IPS-NIHi7 (cell line): Measurements from ENCODE around the gene SPTBN1.

ENCODE experiments used
- DNase-seq: peaks from one replicate; pipeline ENCODE4 v3.0.0; 2012; ENCODE audit warnings: mixed read lengths; ENCODE audit errors: extremely low spot score

Gene SPTBN1

DNA sequence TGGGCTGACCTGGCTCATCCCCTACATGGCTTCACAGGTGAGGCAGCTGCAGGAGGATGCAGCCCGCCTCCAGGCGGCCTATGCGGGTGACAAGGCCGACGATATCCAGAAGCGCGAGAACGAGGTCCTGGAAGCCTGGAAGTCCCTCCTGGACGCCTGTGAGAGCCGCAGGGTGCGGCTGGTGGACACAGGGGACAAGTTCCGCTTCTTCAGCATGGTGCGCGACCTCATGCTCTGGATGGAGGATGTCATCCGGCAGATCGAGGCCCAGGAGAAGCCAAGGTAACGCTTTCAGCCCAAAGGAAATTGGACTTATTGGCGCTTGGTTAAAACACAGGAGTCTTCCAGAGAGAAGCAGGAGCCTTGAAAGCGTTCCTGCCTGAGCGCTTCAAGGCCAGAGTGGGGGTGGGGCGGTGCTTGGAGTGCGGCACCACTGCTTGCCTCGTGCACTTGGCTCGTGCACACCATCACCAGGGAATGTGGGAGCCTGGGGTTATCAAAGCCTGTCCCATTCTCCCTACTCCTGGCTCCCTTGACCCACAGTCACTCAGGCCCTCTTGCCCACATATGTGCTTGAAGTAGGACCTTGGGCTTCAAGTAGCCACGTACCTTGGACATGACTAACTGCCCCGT is 197.6 kb downstream of the SPTBN1 start:
- DNase-seq: no peak

DNA sequence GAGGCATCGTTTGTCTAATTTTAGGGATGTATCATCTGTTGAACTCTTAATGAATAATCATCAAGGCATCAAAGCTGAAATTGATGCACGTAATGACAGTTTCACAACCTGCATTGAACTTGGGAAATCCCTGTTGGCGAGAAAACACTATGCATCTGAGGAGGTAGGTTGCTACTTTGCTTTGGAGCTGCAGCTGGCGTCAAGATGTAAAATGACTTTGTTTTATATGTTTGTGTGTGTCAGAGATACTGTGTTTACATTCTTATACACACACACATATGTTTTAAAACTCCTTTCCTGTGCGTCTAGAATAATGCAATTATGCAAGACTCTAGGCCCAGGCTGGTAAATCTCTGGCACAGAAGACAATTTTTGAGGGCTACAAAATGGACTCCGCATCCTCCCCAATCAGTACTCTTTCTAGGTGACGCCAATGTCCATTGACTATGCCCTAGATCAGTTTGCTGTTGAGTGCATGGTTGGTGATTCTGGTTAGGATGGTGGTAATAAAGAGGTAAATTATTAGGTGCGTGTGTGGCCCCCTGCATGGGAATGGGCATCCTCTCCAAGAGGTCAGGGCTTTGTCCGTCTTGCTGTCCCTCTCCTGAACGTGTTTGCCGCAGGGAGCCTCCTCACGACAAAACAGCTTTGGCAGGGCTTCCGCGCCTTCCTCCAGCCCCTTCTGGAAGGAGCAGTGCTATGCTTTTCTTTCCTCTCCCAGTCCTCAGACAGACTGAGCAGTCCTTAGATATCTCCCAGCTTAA is 199.1 kb downstream of the SPTBN1 start:
- DNase-seq: no peak

DNA sequence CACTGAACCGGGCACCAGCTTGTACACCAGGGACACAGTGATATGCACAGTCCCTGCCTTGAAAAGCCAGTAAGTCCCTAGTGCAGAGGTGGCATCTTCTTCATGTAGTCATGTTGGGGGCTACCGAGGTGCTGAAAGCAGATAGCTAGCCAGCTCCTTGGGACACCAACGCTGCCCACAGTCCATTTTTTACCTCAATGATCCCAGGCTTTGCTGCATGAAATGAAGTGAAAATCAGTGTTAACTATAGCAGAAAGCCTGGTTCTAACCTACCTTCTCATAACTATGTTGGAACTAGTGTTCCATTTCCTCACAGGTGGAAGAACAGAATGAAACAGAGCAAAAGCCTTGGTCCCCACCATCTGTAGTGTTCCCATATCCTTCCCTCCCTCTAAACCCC is 200.7 kb downstream of the SPTBN1 start:
- no peak for DNase-seq

DNA sequence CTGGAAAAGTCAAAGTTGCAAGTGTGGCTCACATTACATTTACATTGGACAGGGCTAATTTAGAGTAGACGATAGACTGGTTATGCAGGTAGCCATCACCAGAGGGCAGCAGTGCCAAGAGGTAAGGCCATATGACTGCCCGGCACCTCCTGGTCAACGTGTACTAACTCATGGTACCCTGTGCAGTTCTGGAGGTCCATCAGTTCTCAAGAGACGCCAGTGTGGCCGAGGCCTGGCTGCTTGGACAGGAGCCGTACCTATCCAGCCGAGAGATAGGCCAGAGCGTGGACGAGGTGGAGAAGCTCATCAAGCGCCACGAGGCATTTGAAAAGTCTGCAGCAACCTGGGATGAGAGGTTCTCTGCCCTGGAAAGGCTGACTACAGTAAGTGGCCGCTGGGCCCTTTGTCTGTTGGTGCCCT is 201.5 kb downstream of the SPTBN1 start:
- DNase-seq: peak; percentile 68

DNA sequence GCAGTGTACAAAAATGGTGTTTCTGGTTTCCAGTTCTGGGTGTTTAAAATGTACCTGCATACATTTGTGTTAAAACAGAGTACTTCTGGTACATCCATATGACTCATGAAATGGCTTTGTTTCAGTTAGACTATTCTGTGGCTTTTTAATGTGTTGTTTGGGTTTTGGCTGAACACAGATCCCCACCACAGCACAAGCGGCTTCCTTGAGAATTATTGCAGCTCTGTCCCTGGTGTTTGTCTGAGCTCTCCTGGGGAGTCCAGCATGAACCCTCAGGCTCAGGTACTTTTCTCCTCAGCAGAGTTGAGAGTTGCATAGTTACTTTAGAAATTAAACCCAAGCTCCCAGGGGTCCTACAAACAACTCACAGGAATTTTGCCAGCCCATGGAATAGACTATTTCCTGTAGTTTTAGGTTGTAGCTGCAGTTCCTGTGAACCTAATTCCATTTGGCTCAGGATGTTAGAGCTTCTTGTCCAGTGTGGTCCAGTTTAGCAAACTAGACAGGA is 202.5 kb downstream of the SPTBN1 start:
- DNase-seq: no peak

DNA sequence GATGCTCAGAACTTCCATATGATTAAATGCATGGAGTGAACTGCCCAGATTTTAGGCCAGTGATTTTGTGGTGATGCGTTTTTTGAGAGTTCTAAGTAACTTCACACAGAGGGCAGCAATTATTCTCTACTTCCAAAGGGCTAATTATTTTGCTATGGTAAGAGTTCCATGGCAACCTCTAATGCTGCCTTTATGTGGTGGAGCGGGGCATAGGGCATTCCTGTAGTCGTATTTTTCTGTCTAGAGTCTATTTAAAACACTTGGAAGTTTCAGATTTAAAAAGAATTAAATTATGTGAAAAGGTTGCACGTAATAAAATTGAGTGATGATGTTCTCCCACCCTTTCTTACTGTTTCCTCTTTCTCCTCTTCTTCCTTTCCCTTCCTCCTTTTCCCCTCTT is 203.4 kb downstream of the SPTBN1 start:
- DNase-seq: no peak

DNA sequence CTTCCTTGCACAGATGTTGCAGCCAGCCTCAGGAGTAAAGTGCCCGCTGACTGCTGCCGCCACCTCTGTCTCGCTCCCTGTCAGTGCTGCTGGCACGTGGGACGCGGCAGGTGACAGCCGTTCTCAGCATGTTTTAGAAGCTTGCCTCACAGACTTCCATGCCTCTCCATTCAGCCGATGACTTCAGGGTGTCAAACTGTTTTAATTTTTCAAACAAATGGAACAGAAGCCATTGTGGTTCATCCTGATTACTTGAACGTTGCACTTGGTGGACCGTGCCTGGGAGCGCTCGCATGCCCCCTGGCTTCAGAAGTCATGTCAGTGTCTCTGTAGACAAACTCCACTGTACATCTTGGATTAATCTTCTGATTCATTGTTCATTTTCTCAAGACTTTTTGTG is 204.6 kb downstream of the SPTBN1 start:
- DNase-seq: no peak

DNA sequence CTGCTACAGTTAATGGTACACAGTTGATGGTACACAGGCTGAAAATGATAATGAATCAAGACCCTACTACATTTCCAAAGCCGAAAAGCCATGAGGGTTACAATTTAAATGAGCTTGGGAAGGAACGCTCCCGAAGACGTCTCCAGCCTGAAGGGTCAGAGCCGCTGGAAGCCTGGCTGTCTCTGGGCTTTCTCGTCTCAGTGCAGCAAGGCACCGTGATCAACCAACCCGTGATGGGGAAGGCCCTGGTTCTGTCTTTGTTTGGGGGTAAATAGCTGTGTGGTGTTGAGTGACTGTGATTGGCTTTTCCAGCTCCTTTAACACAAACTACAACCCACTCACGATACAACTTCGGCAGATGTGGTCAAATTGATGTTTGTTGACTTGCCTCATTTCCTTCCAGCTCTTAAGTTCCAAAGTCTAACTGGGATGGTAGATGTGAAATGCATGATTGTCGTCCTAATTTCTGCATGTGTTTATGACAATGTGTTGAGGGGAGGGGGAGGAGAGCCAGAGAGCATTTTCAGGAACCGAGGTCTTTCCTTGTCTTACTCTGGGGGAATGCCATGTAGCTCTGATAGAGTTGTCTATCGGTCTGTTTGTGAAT is 207.4 kb downstream of the SPTBN1 start:
- DNase-seq: no peak

DNA sequence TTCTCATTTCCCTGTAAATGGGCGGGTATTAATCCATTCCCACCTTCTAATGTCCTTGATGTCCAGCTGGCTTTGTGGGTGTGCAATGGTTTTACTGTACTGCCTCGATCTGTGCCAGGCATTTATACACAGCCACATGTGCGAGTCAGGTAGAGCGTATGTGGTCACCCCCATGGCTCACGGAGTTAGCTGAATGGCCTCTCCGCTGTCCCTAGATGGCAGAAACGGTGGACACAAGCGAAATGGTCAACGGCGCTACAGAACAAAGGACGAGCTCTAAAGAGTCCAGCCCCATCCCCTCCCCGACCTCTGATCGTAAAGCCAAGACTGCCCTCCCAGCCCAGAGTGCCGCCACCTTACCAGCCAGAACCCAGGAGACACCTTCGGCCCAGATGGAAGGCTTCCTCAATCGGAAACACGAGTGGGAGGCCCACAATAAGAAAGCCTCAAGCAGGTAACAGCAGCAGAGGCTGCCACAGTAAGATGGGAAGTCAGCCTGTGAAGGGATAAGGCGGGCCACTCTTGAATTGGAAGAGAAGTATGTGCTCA is 208.2 kb downstream of the SPTBN1 start:
- DNase-seq: no peak

DNA sequence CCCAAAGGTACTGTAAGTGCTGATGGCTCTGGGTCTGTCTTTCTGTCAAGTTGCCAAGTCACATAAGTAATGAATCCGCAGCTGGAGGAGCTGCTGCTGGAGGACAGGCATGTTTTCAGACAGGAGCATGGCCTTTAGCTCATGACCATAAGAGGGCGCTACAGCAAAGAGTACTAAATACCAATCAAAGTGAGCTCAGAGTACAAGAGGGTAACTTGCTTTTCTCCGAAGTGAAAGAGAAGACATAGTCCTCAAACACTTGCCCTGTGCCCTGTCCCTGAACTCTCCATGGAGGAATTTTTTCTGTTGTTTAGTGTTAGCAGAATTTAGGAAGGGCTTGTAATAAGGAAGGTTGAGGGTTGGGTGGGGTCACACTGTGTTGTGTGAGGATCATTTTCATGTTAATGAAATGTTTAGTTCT is 209.3 kb downstream of the SPTBN1 start:
- DNase-seq: peak; percentile 72

DNA sequence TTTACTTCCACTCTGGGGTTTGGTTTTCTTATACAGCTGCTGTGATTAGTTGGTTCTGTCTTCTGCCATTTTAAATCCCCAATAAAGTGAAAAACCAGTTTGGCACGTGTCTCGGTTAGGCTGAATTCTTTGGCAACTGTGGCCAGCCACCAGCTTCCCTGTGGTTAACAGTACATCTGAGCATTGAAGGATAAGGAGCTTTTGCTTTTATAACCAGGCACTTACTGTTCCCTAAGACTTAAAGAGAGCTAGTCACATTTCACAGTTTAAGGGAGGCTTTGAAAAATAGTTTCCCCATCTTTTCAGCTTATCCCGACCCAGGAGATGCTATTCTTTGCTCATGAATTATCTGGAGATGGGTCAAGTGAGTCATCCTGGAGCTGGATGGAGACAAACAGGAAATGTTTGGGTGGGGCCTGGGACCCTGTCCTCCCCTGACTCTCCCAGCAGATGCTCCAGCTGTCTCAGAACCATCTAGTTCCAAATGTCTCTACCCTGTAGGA is 210.1 kb downstream of the SPTBN1 start:
- no peak for DNase-seq

DNA sequence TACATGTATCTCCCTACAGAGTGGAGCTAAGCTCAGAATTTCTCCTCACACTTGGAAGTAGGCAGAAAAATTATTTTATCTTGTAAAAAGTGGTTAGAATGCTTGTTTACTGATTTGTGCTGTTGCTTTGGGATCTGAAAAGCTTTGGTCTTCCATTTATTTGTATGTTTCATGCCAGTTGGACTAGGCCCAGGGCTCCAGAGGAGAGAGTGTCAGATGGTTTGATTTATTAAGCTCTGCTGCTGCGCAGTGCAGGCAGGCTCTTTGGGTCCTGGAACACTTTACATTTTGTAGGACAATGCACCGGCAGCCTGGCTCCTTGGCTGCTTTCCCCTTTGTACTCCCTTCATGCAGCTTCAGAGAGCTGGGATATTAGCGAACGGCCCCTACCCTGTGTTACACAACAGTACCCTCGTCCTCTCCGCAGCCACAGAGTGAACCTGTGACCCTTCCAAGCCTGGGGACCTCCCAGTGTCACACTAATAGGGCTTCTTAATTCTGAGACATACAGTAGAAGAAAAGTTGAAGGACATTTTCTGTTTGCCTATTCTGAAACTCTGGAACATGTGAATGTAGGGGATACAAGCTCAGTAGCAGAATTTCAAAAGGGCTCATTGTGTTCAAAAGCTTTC is 210.6 kb downstream of the SPTBN1 start:
- DNase-seq: no peak

DNA sequence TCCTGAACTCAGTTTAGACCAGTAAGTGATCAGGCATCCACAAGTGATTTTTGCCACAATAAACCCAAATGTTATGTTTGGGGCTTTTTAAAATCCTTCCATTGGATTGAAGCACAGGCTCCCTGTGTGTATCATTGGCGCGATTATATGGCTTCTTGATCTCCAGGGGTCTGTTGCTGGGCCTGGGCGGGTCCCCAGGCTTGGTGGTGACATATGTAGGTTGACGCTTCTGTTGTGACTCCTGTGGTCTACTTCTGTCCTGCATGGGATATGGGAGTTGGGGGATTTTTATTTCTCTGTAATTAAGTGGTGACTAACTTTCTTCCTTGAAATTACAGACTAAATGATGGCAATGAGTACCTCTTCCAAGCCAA is 211.1 kb downstream of the SPTBN1 start:
- DNase-seq: no peak

DNA sequence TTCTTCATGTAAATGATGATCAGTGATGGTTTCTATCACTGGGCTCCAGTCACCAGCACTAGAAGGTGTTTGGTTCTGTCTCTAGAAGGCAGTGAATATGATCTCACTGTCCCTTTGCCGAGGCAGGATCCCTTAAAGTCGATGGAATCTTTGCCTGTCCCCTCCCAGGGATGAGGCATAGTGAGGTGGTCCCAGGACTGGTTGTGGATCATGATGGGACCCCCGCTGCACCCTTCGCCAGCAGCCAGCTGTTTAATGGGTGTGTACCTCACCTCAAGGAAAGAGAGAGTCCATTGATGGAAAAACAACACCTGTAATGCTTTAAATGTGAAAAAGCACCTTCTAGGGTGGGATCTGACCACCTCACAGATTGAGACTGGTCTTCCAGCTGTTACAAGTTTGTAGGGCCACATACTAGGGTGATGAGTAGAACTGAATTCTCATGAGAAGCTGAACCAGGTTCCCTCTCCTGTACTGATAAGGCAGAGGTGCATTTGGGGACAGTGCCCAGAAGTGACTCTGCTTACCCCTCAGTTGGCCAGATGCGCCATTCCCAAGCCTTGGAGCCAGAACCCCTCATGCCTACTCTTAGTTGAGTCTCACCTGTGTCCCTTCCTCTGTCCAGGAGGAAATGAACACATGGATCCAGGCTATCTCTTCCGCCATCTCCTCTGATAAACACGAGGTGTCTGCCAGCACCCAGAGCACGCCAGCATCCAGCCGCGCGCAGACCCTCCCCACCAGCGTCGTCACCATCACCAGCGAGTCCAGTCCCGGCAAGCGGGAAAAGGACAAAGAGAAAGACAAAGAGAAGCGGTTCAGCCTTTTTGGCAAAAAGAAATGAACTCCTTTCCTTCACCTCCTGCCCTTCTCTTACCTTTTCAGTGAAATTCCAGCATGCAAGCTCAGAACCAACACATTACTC is 211.9 kb downstream of the SPTBN1 start:
- DNase-seq: no peak

DNA sequence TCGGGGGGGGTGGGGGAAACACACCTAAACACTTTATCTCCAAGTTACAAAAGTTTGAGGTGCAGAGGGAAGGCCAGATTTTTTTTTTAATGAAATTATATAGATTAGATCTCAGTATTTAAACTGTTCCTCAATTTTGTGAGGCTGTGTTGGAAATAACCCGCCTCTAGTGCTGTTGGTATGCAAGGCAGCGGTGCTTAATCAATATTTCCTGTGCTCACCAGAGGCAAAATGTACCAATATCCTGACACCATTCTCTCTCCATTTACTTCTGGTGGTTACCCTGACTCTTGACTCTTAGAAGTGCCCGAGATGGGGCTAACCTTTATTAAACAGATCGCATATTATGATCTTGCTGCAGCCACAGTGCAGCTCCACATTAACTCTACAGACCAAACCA is 212.6 kb downstream of the SPTBN1 start:
- DNase-seq: no peak

DNA sequence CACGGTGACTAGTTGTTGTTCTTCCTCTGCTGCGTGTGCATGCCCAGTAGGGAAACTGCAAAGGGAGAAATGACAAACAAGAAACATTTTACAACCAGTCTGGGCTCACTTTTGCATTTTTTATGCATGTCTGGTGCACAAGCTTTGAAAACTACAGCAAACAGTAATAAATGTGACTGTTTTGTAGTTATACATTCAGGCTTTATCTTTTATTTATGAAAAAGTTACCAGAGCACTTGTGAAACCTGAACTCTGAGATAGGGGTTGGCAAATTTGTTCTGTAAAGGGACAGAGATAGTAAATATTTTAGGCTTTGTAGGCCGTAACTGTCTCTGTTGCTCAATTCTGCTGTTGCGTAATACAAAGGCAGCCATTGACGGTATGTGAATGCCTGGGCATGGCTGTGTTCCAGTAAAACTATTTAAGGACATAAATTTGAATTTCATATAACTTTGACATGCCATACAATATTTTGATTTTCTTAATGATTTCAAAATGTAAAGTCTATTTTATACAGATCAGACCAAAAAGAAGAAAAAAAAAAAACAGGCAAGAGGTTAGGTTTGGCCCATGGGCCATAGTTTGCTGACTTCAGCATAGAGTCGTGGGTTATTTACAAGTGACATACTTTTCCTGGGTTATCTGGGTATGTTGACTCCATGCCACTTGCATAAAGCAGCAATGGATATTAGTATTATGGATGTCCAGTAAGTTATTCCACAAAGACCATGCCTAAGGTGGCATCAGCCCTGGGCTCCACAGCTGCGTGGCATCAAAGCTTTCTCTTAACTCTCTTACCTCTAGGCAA is 213.8 kb downstream of the SPTBN1 start:
- no peak for DNase-seq

DNA sequence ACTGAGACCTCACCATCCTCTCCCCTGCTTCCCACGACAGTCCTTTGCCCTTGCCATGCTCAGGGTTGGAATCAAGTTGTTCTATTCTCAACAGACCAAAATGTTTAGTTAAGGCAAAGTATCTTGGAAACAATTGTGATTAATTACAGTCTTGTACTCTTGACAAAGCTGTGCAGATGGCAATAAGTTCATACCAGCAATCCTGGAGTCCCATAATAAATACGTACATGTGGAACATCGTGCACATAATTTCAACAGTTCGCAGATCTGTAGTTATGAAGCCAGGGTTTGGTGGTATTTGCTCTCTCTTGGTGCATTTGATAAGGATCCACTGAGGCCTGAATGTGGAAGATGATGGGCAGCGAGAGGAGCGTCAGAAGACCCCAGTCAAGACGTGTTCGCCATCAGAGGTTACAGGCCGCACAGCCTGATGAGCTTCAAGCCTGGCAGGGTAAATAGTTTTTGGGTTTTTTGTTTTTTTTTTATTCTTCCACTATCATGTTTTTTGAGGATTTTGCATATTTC is 214.4 kb downstream of the SPTBN1 start:
- no peak for DNase-seq

DNA sequence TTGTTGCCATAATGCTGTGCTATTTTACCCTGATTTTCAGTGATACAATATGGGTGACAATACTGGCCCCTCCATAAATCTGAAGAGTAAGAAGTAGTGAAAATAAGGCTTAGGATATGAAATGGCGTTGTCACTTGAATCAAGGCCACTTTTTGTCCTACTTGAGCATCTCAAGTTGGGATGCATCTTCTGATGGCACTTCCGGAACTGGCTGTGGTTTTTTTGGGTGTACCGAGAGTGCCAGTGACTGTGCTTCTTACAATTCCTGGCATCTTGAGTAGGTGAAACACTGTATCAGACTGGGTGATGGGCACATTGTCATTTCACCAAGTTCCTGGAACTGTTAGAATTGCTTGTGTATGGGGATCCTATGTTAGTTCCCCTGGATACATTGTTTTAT is 214.9 kb downstream of the SPTBN1 start:
- no peak for DNase-seq

DNA sequence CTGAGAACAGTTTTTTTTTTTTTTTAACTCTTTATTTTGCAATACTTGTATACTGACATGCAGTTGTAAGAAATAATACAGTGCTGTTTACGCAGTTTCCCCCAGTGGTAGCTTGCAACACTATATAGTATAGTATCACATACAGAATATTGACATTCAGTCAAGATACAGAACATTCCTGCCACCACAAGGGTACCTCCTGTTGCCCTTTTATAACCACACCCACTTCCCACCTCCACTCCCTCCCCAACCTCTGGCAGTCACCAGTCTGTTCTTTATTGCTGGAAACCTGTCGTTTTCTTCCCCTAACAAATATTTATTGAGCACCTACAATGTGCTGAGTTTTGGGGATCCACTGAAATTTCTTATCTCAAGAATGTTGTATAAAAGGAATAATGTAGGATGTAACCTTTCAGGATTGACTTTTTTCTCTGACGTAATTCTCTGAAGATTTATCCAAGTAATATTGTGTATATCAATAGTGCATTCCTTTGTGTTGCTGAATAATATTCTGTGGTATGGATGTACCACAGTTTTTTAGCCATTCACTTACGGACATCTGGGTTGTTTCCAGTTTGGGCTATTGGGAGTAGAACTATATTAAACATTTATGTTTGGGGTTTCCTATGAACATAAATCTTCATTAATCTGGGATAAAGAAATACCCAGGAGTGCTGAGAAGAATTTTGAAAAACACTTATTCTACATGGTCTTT is 215.9 kb downstream of the SPTBN1 start:
- no peak for DNase-seq
